Psoas muscle (tissue), 8 donors: ENCODE results near the gene NEU4. TPM values are rescaled to one million over a fixed set of nuclear protein-coding genes. Genes with fewer than 3 reads are reported as not detected.
"Not testable (repeated sequence)": the region's sequence is repeated elsewhere in the genome, so short reads cannot be mapped to it uniquely, and the experiment has no call there.

ENCODE experiments used
- ATAC-seq, 4 donors: fragments of 200-7000 bp; cut with Tn5 transposase; one replicate each; pipeline ENCODE4 v1.9.1; 2020; ENCODE audit warnings: moderate library complexity in 3 of 4, mild to moderate bottlenecking in 2 of 4
- DNase-seq, 2 donors: peaks; one replicate each; pipeline ENCODE4 v3.0.0-alpha.2; 2020
- H3K27ac ChIP-seq: fragments of 200-600 bp; one replicate; pipeline ENCODE4 v1.8.0; 2022
- H3K27me3 ChIP-seq, 3 donors: fragments of 200-600 bp in 1 of 3; one replicate each; pipeline versions ENCODE4 v1.6.1 to v1.8.0; 2013 to 2022; ENCODE audit warnings: low read length in 2 of 3, mild to moderate bottlenecking in 2 of 3, moderate library complexity in 1 of 3; ENCODE audit not compliant: insufficient read depth in 3 of 3
- H3K36me3 ChIP-seq, 2 donors: fragments of 200-600 bp in 1 of 2; one replicate each; pipeline versions ENCODE4 v1.6.1 to v1.8.0; 2013 to 2022; ENCODE audit warnings: low read depth in 1 of 2, mild to moderate bottlenecking in 1 of 2, moderate library complexity in 1 of 2; ENCODE audit not compliant: insufficient read depth in 1 of 2
- H3K4me1 ChIP-seq: fragments of 200-600 bp; one replicate; pipeline ENCODE4 v1.8.0; 2022
- H3K4me3 ChIP-seq: fragments of 200-600 bp; one replicate; pipeline ENCODE4 v1.8.0; 2022; ENCODE audit warnings: mild to moderate bottlenecking
- H3K9me3 ChIP-seq: fragments of 200-600 bp; one replicate; pipeline ENCODE4 v1.8.0; 2022
- WGBS, 3 donors: extraction: QIAGEN DNeasy Blood & Tissue Kit; methylation state at CpG; one replicate each; pipeline versions ENCODE4 v1.1.6 to v1.1.7; 2013; 5-methylcytosine and 5-hydroxymethylcytosine counted together
- intact Hi-C, 2 donors: fragments of 100-400 bp; cut with DNase I; formaldehyde crosslinking; loops; one replicate each; pipeline versions ENCODE4 v1.11.0 to v1.14.2; 2022
- polyA plus RNA-seq, 3 donors: library from polyadenylated mRNA; stranded (reverse); fragments of 200-250 nt; gene quantifications; one replicate each; pipeline ENCODE4 v1.2.3, GENCODE V29; 2013
- total RNA-seq, 4 donors: library from RNA; stranded (reverse); fragmentation: NEBNext Ultra II Directional in 2 of 4; extraction: Animal tissue kit (Norgen Biotek cat#: 25700) in 2 of 4; gene quantifications; one replicate each; pipeline versions ENCODE4 v1.2.1 to v1.2.4, GENCODE V29; 2021 to 2023
- TF ChIP-seq, protein P1 (sequence below): fragments of 200-600 bp; IDR thresholded peaks from one replicate; pipeline ENCODE4 v1.8.0; 2022; ENCODE audit warnings: antibody characterized with exemption
- donor health status: healthy with polysubstance abuse.
- donor health status: DM: no; HTN: no; CAD: no; lungs with moderate emphysema.
- donor health status: Bipolar disorder and iron deficiency.
- donor health status: healthy.
- donor health status: DM: yes; HTN: yes; CAD: no.
- donor health status: DM: no; HTN: no; CAD: no.
- donor health status: DM: no; HTN: no; CAD: no.
- donor health status: DM: yes; HTN: yes; CAD: no.

The NEU4 gene
- total and polyA plus RNA-seq, 7 donors, result 0.44 to 54.6 (median 7.5) TPM

DNA sequence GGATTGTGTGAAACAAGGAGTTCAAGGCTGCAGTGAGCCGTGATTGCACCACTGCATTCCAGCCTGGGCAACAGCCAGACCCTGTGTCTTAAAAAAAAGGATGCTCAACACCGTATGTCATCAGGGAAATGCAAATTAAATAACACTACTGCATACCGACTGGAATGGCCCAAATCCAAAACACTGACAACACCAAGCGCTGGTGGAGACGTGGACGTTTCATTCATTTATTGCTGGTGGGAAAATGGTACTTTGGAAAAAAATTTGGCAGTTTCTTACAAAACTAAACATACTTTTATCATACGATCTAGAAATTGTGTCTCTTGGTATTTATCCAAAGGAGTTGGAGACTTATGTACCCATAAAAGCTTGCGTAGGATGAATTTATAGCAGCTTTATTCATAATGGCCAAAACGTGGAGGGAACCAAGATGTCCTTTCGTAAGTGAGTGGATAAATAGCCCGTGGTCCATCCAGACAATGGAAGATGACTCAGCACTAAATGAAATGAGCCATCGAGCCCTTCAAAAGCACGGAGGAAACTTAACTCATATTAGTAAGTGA, 24.2 kb downstream of the NEU4 start:
- Histone ChIP-seq H3K4me3 (no peak overlapping the region), H3K9me3 (no peaks in the 10 kb centered on the region), H3K27ac (no peak overlapping the region), H3K27me3 (peaks cover 0 to 11% (median 0%) of the 10 kb centered on the region in 3 donors), H3K36me3 (no peaks in the 10 kb centered on the region), H3K4me1 (no peaks in the 10 kb centered on the region)
- no peak for ATAC-seq
- WGBS, 3 donors, result 43 to 54% (median 46%) methylated on average over 13 of the region's 13 CpGs
- intact Hi-C loops, result no loop called here
- DNase-seq, result no peak
- TF ChIP-seq, protein P1, sequence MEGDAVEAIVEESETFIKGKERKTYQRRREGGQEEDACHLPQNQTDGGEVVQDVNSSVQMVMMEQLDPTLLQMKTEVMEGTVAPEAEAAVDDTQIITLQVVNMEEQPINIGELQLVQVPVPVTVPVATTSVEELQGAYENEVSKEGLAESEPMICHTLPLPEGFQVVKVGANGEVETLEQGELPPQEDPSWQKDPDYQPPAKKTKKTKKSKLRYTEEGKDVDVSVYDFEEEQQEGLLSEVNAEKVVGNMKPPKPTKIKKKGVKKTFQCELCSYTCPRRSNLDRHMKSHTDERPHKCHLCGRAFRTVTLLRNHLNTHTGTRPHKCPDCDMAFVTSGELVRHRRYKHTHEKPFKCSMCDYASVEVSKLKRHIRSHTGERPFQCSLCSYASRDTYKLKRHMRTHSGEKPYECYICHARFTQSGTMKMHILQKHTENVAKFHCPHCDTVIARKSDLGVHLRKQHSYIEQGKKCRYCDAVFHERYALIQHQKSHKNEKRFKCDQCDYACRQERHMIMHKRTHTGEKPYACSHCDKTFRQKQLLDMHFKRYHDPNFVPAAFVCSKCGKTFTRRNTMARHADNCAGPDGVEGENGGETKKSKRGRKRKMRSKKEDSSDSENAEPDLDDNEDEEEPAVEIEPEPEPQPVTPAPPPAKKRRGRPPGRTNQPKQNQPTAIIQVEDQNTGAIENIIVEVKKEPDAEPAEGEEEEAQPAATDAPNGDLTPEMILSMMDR, result no peak

- ATAC-seq, DNase-seq: not testable (repeated sequence)
- WGBS, 3 donors, result 73 to 84% (median 74%) methylated on average over 26 to 28 of the region's 28 CpGs
Observed at GRCh38 chr2:241833756-241834526, 24.9 kb downstream of the NEU4 start.

GRCh38 chr2:241834527-241835210, 25.7 kb downstream of the NEU4 start:
- intact Hi-C loops, result no loop called here
- Histone ChIP-seq H3K9me3 (no peaks in the 10 kb centered on the region), H3K36me3 (no peaks in the 10 kb centered on the region), H3K27ac (no peak overlapping the region), H3K4me1 (no peaks in the 10 kb centered on the region), H3K27me3 (peaks cover 0 to 11% (median 0%) of the 10 kb centered on the region in 3 donors), H3K4me3 (no peak overlapping the region)
- no peak for ATAC-seq
- TF ChIP-seq, protein P1, result no peak
- no peak for DNase-seq
- 86 to 91% (median 89%) methylated on average over 10 of the region's 10 CpGs for WGBS, 3 donors

More at GRCh38 chr2:241833756-241834526, 24.9 kb downstream of the NEU4 start:
- H3K4me1 ChIP-seq, H3K36me3 ChIP-seq, H3K9me3 ChIP-seq, intact Hi-C loops, H3K27ac ChIP-seq, H3K4me3 ChIP-seq: not testable (repeated sequence)
- peaks cover 0 to 11% (median 0%) of the 10 kb centered on the region in 3 donors for H3K27me3 ChIP-seq

GRCh38 chr2:241835611-241836010, 26.6 kb downstream of the NEU4 start:
- Histone ChIP-seq H3K27ac (no peak overlapping the region), H3K27me3 (peaks cover 0 to 11% (median 0%) of the 10 kb centered on the region in 3 donors), H3K4me1 (no peaks in the 10 kb centered on the region), H3K4me3 (no peak overlapping the region), H3K9me3 (no peaks in the 10 kb centered on the region), H3K36me3 (no peaks in the 10 kb centered on the region)
- intact Hi-C loops, result no loop called here
- no peak for ATAC-seq
- TF ChIP-seq, protein P1, result no peak
- WGBS, 3 donors, result 77 to 88% (median 85%) methylated on average over 4 of the region's 4 CpGs
- no peak for DNase-seq

DNA sequence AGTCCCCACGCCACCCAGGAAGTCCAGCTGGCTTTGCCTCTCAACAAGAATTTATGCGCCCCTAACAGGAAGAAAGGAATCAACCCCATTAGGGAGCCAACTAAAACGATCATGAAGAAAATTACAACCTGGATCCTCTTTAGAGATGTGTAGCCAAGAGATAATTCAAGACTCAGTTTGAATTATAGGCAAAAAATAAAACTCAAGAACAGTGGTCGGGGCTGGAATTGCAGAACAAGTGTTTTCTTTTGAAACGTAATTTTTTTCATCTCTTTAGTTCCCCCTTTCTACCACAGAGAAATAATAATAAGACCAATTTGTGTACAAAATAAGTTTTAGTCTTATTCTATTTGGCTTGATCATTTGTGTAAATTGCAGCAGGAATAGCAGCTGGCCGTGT, 27.3 kb downstream of the NEU4 start:
- Histone ChIP-seq H3K27ac (no peak overlapping the region), H3K36me3 (no peaks in the 10 kb centered on the region), H3K4me1 (no peaks in the 10 kb centered on the region), H3K27me3 (peaks cover 0 to 11% (median 0%) of the 10 kb centered on the region in 3 donors), H3K4me3 (no peak overlapping the region), H3K9me3 (no peaks in the 10 kb centered on the region)
- TF ChIP-seq, protein P1, result no peak
- ATAC-seq, result no peak
- intact Hi-C loops, result no loop called here
- 47 to 66% (median 49%) methylated on average over 6 of the region's 6 CpGs for WGBS, 3 donors
- DNase-seq, result no peak
